GM20000 (cell line): ENCODE results near the gene NUTF2.

Source experiments
- DNase-seq: peaks from one replicate; pipeline ENCODE4 v3.0.0; 2012; ENCODE audit warnings: low spot score
- TF ChIP-seq, protein P1 (sequence below): IDR thresholded peaks from 2 replicates; pipeline ENCODE4 v1.5.1; 2012; ENCODE audit warnings: mild to moderate bottlenecking, control low read depth; ENCODE audit errors: extremely low read depth, missing control alignments

The NUTF2 gene

DNA sequence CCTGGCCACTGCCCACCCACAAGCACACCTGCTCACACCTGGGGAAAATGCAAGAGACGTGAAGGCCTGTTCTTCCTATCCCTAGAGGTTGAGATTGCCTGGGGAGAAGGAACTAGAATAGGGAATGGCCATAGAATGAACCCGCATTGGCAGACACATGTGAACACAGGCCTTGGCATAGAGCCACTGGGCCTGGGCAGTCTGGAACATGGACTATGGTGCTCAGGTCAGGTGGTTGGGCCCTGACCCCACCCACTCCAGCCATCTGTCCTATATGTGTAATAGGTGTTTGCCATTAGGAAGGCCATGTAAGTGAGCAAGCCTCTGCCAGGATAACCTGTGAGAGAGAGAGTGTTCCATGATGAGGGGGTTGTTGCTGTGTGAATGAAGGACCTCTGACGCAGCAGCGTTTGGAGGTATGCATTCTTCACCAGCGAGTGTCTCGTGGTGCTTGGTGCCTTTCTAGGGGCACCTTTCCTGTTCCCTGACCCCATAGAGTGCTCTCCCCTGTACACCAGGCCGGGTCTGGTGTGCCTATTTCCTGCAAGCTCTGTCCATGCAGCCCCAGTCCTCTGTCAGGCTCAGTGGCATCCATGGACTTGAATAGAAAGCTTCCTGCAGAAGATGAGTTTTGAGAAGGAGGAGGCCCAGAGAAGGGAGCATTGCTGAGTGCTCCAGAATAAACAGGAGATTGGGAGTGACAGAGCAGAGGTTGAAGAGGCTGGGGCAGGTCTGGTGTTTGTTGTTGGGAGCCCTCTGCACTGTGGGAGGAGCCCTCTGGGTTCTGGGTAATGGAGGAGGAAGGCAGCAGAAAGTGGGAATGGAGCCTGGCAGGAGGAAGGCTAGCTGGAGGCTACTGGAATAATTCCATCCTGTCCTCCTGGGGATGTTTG, 69.3 kb downstream of the NUTF2 start:
- TF ChIP-seq, protein P1, sequence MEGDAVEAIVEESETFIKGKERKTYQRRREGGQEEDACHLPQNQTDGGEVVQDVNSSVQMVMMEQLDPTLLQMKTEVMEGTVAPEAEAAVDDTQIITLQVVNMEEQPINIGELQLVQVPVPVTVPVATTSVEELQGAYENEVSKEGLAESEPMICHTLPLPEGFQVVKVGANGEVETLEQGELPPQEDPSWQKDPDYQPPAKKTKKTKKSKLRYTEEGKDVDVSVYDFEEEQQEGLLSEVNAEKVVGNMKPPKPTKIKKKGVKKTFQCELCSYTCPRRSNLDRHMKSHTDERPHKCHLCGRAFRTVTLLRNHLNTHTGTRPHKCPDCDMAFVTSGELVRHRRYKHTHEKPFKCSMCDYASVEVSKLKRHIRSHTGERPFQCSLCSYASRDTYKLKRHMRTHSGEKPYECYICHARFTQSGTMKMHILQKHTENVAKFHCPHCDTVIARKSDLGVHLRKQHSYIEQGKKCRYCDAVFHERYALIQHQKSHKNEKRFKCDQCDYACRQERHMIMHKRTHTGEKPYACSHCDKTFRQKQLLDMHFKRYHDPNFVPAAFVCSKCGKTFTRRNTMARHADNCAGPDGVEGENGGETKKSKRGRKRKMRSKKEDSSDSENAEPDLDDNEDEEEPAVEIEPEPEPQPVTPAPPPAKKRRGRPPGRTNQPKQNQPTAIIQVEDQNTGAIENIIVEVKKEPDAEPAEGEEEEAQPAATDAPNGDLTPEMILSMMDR, result no peak
- DNase-seq, result no peak

DNA sequence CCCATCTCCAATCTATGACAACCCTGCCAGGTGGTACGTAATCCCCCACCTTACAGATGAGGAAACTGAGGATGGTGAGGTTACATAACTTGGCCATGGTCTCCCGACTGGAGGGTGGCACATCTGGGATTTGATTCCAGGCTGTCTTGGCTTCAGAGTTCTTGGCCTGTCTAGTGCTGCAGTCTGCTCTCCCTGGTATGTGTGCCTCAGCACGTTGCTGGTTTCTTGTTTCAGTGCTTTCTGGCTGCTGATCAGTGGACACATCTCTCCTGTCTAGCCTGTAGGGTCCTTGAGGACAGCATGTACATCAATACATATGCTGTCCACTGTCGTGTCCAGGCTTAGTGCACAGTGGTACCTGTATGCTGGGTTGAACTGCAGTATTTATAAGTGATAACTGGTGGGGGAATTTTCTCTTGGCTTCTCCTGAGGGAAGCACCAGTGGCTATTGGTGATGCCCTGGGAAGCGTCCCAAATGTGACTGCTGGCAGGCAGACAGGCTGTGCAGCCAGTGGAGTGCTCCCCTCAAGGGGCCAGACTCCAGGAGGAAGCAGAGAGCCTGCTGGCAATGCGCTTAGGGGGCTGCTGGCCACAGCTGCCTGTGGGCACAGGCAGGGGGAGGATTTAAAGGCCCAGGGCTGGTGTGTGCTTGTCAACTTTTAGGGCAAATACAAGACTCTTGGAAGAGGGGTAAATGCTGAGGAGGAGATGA, 70.6 kb downstream of the NUTF2 start:
- TF ChIP-seq, protein P1, result no peak
- DNase-seq, result no peak

DNA sequence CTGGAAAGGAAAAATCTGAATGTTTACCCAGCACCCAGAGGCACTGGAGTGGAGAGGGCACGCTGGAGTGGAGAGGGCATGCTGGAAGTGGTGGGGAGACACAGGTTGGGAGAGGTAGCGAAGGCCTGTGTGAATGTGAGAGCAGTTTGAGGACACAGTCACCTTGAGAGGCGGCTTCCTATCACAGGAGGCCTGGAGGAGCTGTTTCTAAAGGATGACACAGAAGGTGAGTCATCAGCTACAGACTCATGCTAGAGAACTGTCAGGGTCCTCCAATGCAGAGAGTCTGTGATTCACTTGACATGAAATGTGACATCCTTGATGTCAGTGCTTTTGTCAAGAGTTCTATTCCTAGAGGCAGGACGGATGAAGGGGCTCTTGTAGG, 71.1 kb downstream of the NUTF2 start:
- TF ChIP-seq, protein P1, result no peak
- no peak for DNase-seq

DNA sequence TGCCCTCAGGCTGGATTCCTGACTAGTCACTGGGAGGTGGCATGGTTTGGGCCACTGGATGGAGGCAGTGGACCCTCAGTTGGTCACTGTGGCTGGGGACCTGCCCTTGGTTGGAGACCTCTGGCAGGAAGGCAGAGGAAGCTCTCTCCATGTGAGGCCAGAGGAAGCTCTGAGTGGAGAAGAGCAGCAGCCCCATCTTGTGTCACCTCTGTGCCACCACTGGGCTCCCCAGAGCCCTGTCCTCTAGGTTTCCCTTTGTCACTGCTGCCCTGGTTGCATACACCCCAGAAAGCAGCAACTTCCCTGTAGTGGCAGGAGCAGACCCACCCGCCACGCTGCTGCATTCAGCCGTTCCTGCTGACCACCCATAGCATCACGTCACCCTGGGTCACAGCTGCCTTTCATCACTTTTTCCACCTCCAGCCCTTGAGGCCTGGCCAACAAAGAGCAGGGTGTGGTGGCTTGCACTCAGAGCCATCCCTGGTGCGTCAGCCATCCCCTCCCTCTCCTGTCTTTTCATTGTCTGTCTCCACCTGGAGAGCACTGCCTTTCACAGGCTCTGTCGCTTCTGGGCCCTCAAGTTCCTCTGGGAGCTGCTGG, 73.0 kb downstream of the NUTF2 start:
- DNase-seq, result no peak
- TF ChIP-seq, protein P1, result no peak
